NCI-H345 (cell line): ENCODE measurements around the gene MAP4K4.
"Not testable (repeated sequence)": the region's sequence is repeated elsewhere in the genome, so short reads cannot be mapped to it uniquely, and the experiment has no call there.

Experiments used
- DNase-seq: peaks from one replicate; lab custom pipeline; 2025; lab: John Stamatoyannopoulos, UW

The MAP4K4 gene

GRCh38 chr2:101743288-101743687, 45.8 kb downstream of the MAP4K4 start:
- DNase-seq = no peak

- DNase-seq = no peak
These were observed 47.3 kb downstream of the MAP4K4 start for GRCh38 chr2:101744832-101745231.

GRCh38 chr2:101745711-101746694, 48.5 kb downstream of the MAP4K4 start:
- DNase-seq = no peak

GRCh38 chr2:101748000-101748399, 50.5 kb downstream of the MAP4K4 start:
- DNase-seq = no peak

GRCh38 chr2:101748462-101748861, 51.0 kb downstream of the MAP4K4 start:
- DNase-seq = not testable (repeated sequence)

- no peak for DNase-seq
These were observed 53.2 kb downstream of the MAP4K4 start for GRCh38 chr2:101750688-101751087.

- DNase-seq = no peak
These were observed 53.8 kb downstream of the MAP4K4 start for GRCh38 chr2:101751276-101751815.

GRCh38 chr2:101751875-101752619, 54.5 kb downstream of the MAP4K4 start:
- no peak for DNase-seq

- no peak for DNase-seq
These were observed 55.5 kb downstream of the MAP4K4 start for GRCh38 chr2:101752716-101753616.

- no peak for DNase-seq
These were observed 56.4 kb downstream of the MAP4K4 start for GRCh38 chr2:101753720-101754490.

- DNase-seq = no peak
These were observed 57.1 kb downstream of the MAP4K4 start for GRCh38 chr2:101754618-101755017.

GRCh38 chr2:101756266-101756665, 58.8 kb downstream of the MAP4K4 start:
- DNase-seq = no peak

GRCh38 chr2:101758001-101758400, 60.5 kb downstream of the MAP4K4 start:
- DNase-seq = no peak

- DNase-seq = no peak
These were observed 61.7 kb downstream of the MAP4K4 start for GRCh38 chr2:101759162-101759561.

- no peak for DNase-seq
These were observed 65.1 kb downstream of the MAP4K4 start for GRCh38 chr2:101762451-101763171.

GRCh38 chr2:101763496-101764333, 66.2 kb downstream of the MAP4K4 start:
- DNase-seq = no peak

GRCh38 chr2:101766337-101766736, 68.8 kb downstream of the MAP4K4 start:
- DNase-seq = no peak

GRCh38 chr2:101766871-101767739, 69.6 kb downstream of the MAP4K4 start:
- no peak for DNase-seq
